ENCODE measurements around the gene SHC3.

The SHC3 gene

GRCh38 chr9:89171693-89172092 lies 6.9 kb downstream of the SHC3 start:
- Histone ChIP-seq H3K27ac (no peak overlapping the region), H3K36me3 (no peaks in the 10 kb centered on the region), H3K27me3 (peaks cover 73% of the 10 kb centered on the region), H3K4me1 (ENCODE audit: control insufficient read depth in 1 of 2, insufficient read depth in 1 of 2, low read depth in 1 of 2, low read length in 1 of 2) (no peaks in the 10 kb centered on the region), H3K9me3 (no peaks in the 10 kb centered on the region), H3K4me3 (ENCODE audit: low read depth in 1 of 2, low read length in 1 of 2) (no peak overlapping the region)
- TF ChIP-seq, protein P1, sequence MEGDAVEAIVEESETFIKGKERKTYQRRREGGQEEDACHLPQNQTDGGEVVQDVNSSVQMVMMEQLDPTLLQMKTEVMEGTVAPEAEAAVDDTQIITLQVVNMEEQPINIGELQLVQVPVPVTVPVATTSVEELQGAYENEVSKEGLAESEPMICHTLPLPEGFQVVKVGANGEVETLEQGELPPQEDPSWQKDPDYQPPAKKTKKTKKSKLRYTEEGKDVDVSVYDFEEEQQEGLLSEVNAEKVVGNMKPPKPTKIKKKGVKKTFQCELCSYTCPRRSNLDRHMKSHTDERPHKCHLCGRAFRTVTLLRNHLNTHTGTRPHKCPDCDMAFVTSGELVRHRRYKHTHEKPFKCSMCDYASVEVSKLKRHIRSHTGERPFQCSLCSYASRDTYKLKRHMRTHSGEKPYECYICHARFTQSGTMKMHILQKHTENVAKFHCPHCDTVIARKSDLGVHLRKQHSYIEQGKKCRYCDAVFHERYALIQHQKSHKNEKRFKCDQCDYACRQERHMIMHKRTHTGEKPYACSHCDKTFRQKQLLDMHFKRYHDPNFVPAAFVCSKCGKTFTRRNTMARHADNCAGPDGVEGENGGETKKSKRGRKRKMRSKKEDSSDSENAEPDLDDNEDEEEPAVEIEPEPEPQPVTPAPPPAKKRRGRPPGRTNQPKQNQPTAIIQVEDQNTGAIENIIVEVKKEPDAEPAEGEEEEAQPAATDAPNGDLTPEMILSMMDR (IDR thresholded peaks at IDR 0.05), result no peak

DNA sequence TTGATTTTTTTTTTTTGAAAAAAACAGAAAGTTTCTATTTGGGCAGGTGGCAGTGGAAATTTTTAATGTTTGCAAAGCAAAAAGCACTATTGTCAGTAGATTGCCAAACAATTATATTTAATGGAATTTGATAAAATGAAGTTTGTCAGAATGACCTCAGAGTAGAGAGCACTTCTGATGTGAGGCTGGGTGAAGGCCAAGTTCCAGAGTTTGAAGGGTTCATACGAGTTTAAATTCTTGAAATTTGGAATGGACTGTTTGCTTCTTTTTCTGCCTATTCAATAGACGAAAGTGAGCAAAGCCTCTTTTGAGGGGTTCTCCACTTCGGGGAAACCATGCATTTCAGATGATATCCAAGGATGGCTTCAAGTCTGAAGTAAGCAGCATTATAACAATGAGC lies 7.4 kb downstream of the SHC3 start:
- TF ChIP-seq, protein P1 (IDR thresholded peaks at IDR 0.05), result no peak

GRCh38 chr9:89168901-89169813 lies 9.5 kb downstream of the SHC3 start:
- no peaks in the 10 kb centered on the region for H3K4me1 ChIP-seq (ENCODE audit: control insufficient read depth in 1 of 2, insufficient read depth in 1 of 2, low read depth in 1 of 2, low read length in 1 of 2)
- H3K27ac ChIP-seq, result no peak overlapping the region
- TF ChIP-seq, protein P1 (IDR thresholded peaks at IDR 0.05), result no peak
- H3K36me3 ChIP-seq, result no peaks in the 10 kb centered on the region
- H3K4me3 ChIP-seq (ENCODE audit: low read depth in 1 of 2, low read length in 1 of 2), result no peak overlapping the region
- H3K9me3 ChIP-seq, result no peaks in the 10 kb centered on the region
- peaks cover 49% of the 10 kb centered on the region for H3K27me3 ChIP-seq

More for the DNA sequence above, 7.4 kb downstream of the SHC3 start:
- H3K36me3 ChIP-seq, result no peaks in the 10 kb centered on the region
- no peaks in the 10 kb centered on the region for H3K4me1 ChIP-seq (ENCODE audit: control insufficient read depth in 1 of 2, insufficient read depth in 1 of 2, low read depth in 1 of 2, low read length in 1 of 2)
- no peak overlapping the region for H3K27ac ChIP-seq
- peaks cover 69% of the 10 kb centered on the region for H3K27me3 ChIP-seq
- no peaks in the 10 kb centered on the region for H3K9me3 ChIP-seq
- no peak overlapping the region for H3K4me3 ChIP-seq (ENCODE audit: low read depth in 1 of 2, low read length in 1 of 2)

- no peak overlapping the region for H3K27ac ChIP-seq
- H3K4me3 ChIP-seq (ENCODE audit: low read depth in 1 of 2, low read length in 1 of 2), result no peak overlapping the region
- TF ChIP-seq, protein P1 (IDR thresholded peaks at IDR 0.05), result no peak
- no peaks in the 10 kb centered on the region for H3K4me1 ChIP-seq (ENCODE audit: control insufficient read depth in 1 of 2, insufficient read depth in 1 of 2, low read depth in 1 of 2, low read length in 1 of 2)
- H3K27me3 ChIP-seq, result peaks cover 40% of the 10 kb centered on the region
- no peaks in the 10 kb centered on the region for H3K36me3 ChIP-seq
- H3K9me3 ChIP-seq, result no peaks in the 10 kb centered on the region
Observed at GRCh38 chr9:89167788-89168187, 10.8 kb downstream of the SHC3 start.

DNA sequence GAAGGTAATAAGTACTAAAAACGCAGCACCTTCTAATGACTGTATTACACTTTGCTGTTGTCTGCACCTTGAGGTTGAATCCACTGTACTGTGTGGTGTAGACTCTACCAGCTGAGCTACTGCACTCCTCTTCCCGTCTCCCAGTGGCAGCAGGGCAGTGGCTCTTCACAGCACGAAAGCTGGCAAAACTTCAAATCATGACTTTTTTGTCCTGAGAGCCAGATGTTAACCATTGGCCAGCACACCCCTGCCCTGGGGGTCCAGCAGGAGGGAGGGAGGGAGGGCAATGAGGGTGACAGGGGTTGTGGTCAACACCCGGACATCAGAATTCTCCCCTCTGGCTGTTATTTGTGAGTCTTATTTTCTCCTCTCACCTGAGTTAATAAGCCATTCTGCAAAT lies 11.8 kb downstream of the SHC3 start:
- Histone ChIP-seq H3K27ac (no peak overlapping the region), H3K9me3 (no peaks in the 10 kb centered on the region), H3K4me1 (ENCODE audit: control insufficient read depth in 1 of 2, insufficient read depth in 1 of 2, low read depth in 1 of 2, low read length in 1 of 2) (no peaks in the 10 kb centered on the region), H3K27me3 (peaks cover 31% of the 10 kb centered on the region), H3K36me3 (no peaks in the 10 kb centered on the region), H3K4me3 (ENCODE audit: low read depth in 1 of 2, low read length in 1 of 2) (no peak overlapping the region)
- TF ChIP-seq, protein P1 (IDR thresholded peaks at IDR 0.05), result no peak

Measured in neutrophil (primary cell).